GM21423 (cell line): ENCODE results near the gene IPO9.

Experiments
- ATAC-seq: cut with Tn5 transposase; IDR thresholded peaks from one replicate; pipeline ENCODE4 v1.9.1; 2021; ENCODE audit warnings: mild to moderate bottlenecking, moderate library complexity; ENCODE audit not compliant: unreplicated experiment

Gene IPO9

GRCh38 chr1:201886103-201886885 is 57.3 kb downstream of the IPO9 start:
- no peak for ATAC-seq

- ATAC-seq, result no peak
Observed at GRCh38 chr1:201887116-201887866, 58.3 kb downstream of the IPO9 start.

- no peak for ATAC-seq
Observed at GRCh38 chr1:201888282-201889089, 59.5 kb downstream of the IPO9 start, which contains the start of gene SHISA4. Gene SHISA4, plus strand, starts transcription at chr1:201888898. Its CDS starts 97 bp downstream, at chr1:201888995.

GRCh38 chr1:201889090-201889968 is 60.4 kb downstream of the IPO9 start:
- no peak for ATAC-seq

- no peak for ATAC-seq
Observed at GRCh38 chr1:201890223-201890622, 61.3 kb downstream of the IPO9 start.

- no peak for ATAC-seq
Observed at GRCh38 chr1:201890806-201891450, 62.0 kb downstream of the IPO9 start.

GRCh38 chr1:201891451-201892045 is 62.6 kb downstream of the IPO9 start:
- ATAC-seq, result no peak

- ATAC-seq, result no peak
Observed at GRCh38 chr1:201892211-201892610, 63.3 kb downstream of the IPO9 start.

GRCh38 chr1:201893431-201893830 is 64.5 kb downstream of the IPO9 start:
- ATAC-seq, result no peak

GRCh38 chr1:201894343-201895119 is 65.6 kb downstream of the IPO9 start:
- no peak for ATAC-seq

- no peak for ATAC-seq
Observed at GRCh38 chr1:201895120-201895665, 66.2 kb downstream of the IPO9 start.

GRCh38 chr1:201895913-201896807 is 67.2 kb downstream of the IPO9 start:
- ATAC-seq, result peak; percentile 75

- no peak for ATAC-seq
Observed at GRCh38 chr1:201896951-201897391, 68.0 kb downstream of the IPO9 start.

- no peak for ATAC-seq
Observed at GRCh38 chr1:201898240-201898894, 69.4 kb downstream of the IPO9 start.

GRCh38 chr1:201898992-201899391 is 70.0 kb downstream of the IPO9 start:
- no peak for ATAC-seq

- ATAC-seq, result no peak
Observed at GRCh38 chr1:201899683-201900429, 70.9 kb downstream of the IPO9 start.
